ENCODE data around the gene KIRREL1.

DNA sequence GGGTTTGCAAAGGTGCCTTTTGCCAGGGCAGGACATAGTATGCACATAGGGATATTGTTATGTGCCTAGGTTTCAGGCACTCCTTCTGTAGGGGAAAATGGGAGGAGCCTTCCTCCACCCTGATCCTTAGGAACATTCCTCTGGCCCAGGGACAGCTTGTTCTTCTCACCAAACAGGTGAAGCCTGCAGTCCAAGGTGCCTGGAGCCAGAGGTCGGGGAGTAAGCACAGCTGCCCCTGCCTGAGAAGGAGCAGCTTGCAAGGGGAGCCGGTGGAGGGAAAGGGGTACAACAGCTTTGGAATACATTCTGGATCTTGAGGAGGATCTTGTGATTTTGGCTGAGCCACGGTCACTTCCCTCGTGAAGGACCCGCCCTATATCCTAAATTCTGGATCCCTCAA, 104.8 kb downstream of the KIRREL1 start:
- TF ChIP-seq POLR2A (IDR thresholded peaks at IDR 0.05) = no peak
- TF ChIP-seq, protein P1, sequence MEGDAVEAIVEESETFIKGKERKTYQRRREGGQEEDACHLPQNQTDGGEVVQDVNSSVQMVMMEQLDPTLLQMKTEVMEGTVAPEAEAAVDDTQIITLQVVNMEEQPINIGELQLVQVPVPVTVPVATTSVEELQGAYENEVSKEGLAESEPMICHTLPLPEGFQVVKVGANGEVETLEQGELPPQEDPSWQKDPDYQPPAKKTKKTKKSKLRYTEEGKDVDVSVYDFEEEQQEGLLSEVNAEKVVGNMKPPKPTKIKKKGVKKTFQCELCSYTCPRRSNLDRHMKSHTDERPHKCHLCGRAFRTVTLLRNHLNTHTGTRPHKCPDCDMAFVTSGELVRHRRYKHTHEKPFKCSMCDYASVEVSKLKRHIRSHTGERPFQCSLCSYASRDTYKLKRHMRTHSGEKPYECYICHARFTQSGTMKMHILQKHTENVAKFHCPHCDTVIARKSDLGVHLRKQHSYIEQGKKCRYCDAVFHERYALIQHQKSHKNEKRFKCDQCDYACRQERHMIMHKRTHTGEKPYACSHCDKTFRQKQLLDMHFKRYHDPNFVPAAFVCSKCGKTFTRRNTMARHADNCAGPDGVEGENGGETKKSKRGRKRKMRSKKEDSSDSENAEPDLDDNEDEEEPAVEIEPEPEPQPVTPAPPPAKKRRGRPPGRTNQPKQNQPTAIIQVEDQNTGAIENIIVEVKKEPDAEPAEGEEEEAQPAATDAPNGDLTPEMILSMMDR (IDR thresholded peaks at IDR 0.05) = no peak
